GM23338 (cell line): ENCODE results near the gene OR10W1. TPM values are rescaled to one million over a fixed set of nuclear protein-coding genes. Genes with fewer than 3 reads are reported as not detected.

Source experiments
- ATAC-seq: fragments of 200-7000 bp; cut with Tn5 transposase; 3 replicates; pipeline ENCODE4 v1.9.1; 2020
- DNase-seq: peaks from one replicate; pipeline ENCODE4 v3.0.0-alpha.2; 2015; ENCODE audit warnings: low spot score
- H2AFZ ChIP-seq: fragments of 200-600 bp; sonication (generic); 2 replicates; pipeline ENCODE4 v1.8.0; 2016; ENCODE audit warnings: antibody characterized with exemption, mild to moderate bottlenecking, moderate library complexity
- H3F3A ChIP-seq: fragments of 200-600 bp; sonication (generic); replicated peaks from 2 replicates; pipeline ENCODE4 v1.8.0; 2017; ENCODE audit warnings: antibody characterized with exemption, mixed run types, low read depth
- H3K27ac ChIP-seq: fragments of 200-600 bp; sonication (generic); 2 replicates; pipeline ENCODE4 v1.6.1; 2016; ENCODE audit warnings: low read depth
- H3K27me3 ChIP-seq: fragments of 200-600 bp; sonication (generic); 2 replicates; pipeline ENCODE4 v1.8.0; 2016; ENCODE audit warnings: mild to moderate bottlenecking, mixed run types, moderate library complexity; ENCODE audit not compliant: insufficient read depth
- H3K36me3 ChIP-seq: fragments of 200-600 bp; sonication (generic); 2 replicates; pipeline ENCODE4 v1.8.0; 2016; ENCODE audit warnings: mild to moderate bottlenecking; ENCODE audit not compliant: insufficient read depth
- H3K4me1 ChIP-seq: fragments of 200-600 bp; sonication (generic); 2 replicates; pipeline ENCODE4 v1.8.0; 2016; ENCODE audit warnings: mild to moderate bottlenecking, moderate library complexity; ENCODE audit not compliant: insufficient read depth
- H3K4me2 ChIP-seq: fragments of 200-600 bp; sonication (generic); 2 replicates; pipeline ENCODE4 v1.7.1; 2017; ENCODE audit warnings: mixed run types
- H3K4me3 ChIP-seq: fragments of 200-600 bp; sonication (generic); 2 replicates; pipeline ENCODE4 v1.6.1; 2016; ENCODE audit warnings: mixed run types
- H3K79me2 ChIP-seq: fragments of 200-600 bp; sonication (generic); replicated peaks from 2 replicates; pipeline ENCODE4 v1.8.0; 2017; ENCODE audit warnings: mild to moderate bottlenecking; ENCODE audit not compliant: insufficient read depth
- H3K9me2 ChIP-seq: fragments of 200-600 bp; sonication (generic); 2 replicates; pipeline ENCODE4 v1.8.0; 2017; ENCODE audit not compliant: insufficient read depth
- H4K20me1 ChIP-seq: fragments of 200-600 bp; sonication (generic); replicated peaks from 2 replicates; pipeline ENCODE4 v1.8.0; 2017; ENCODE audit warnings: mild to moderate bottlenecking; ENCODE audit not compliant: insufficient read depth
- H3K27ac Mint-ChIP-seq: 2 replicates; pipeline ENCODE4 v1.8.0; 2020; ENCODE audit warnings: inconsistent platforms, mild to moderate bottlenecking, moderate library complexity, mixed read lengths
- H3K27me3 Mint-ChIP-seq: 3 replicates; pipeline ENCODE4 v1.8.0; 2022; ENCODE audit warnings: low read depth, mild to moderate bottlenecking, moderate library complexity, mixed read lengths, inconsistent platforms; ENCODE audit not compliant: insufficient read depth, poor library complexity
- H3K36me3 Mint-ChIP-seq: 3 replicates; pipeline ENCODE4 v1.8.0; 2021; ENCODE audit warnings: low read depth, mild to moderate bottlenecking, inconsistent platforms, moderate library complexity, mixed read lengths
- H3K4me1 Mint-ChIP-seq: 3 replicates; pipeline ENCODE4 v1.8.0; 2020; ENCODE audit warnings: mild to moderate bottlenecking, inconsistent platforms, mixed read lengths
- H3K4me3 Mint-ChIP-seq: 3 replicates; pipeline ENCODE4 v1.8.0; 2021; ENCODE audit warnings: moderate library complexity, mild to moderate bottlenecking, inconsistent platforms, mixed read lengths
- H3K9me3 Mint-ChIP-seq: 3 replicates; pipeline ENCODE4 v1.8.0; 2020; ENCODE audit warnings: moderate library complexity, mild to moderate bottlenecking, inconsistent platforms, mixed read lengths
- CREB1 ChIP-seq: fragments of 250-450 bp; sonication (Bioruptor Pico); IDR thresholded peaks from 2 replicates; pipeline ENCODE4 v1.5.0; 2020; ENCODE audit warnings: low read depth, mild to moderate bottlenecking, moderate library complexity
- CTCF ChIP-seq, 2 experiments: fragments of 200-600 bp in 1 of 2; sonication (generic) in 1 of 2; conservative IDR thresholded peaks; 2 replicates each; pipeline versions ENCODE4 v1.5.1 to v1.6.1; 2016 to 2017; ENCODE audit warnings: antibody characterized with exemption in 2 of 2, low read depth in 2 of 2, mild to moderate bottlenecking in 2 of 2, moderate library complexity in 1 of 2
- EZH2 ChIP-seq: fragments of 200-600 bp; sonication (generic); IDR thresholded peaks from one replicate; pipeline ENCODE4 v1.8.0; 2017; ENCODE audit warnings: antibody characterized with exemption, mild to moderate bottlenecking, low read depth; ENCODE audit not compliant: unreplicated experiment
- EZH2phosphoT487 ChIP-seq: fragments of 200-600 bp; sonication (generic); IDR thresholded peaks from one replicate; pipeline ENCODE4 v1.8.1; 2018; ENCODE audit warnings: antibody characterized with exemption; ENCODE audit not compliant: unreplicated experiment
- JUNB ChIP-seq: IDR thresholded peaks from one replicate; pipeline ENCODE4 v1.6.1; 2016; ENCODE audit warnings: antibody characterized with exemption; ENCODE audit not compliant: unreplicated experiment
- NANOG ChIP-seq: IDR thresholded peaks from 2 replicates; pipeline ENCODE4 v1.6.1; 2016; ENCODE audit warnings: antibody characterized with exemption, borderline replicate concordance
- POLR2AphosphoS5 ChIP-seq: IDR thresholded peaks from 2 replicates; pipeline ENCODE4 v1.6.1; 2016; ENCODE audit warnings: antibody characterized with exemption, low read depth
- STAT1 ChIP-seq: IDR thresholded peaks from one replicate; pipeline ENCODE4 v1.6.1; 2016; ENCODE audit warnings: antibody characterized with exemption; ENCODE audit not compliant: unreplicated experiment
- ZNF114 ChIP-seq: fragments of 250-450 bp; sonication (Bioruptor Pico); IDR thresholded peaks from 2 replicates; pipeline ENCODE4 v1.5.0; 2020; ENCODE audit warnings: mild to moderate bottlenecking, moderate library complexity
- ZNF331 ChIP-seq: fragments of 250-450 bp; sonication (Bioruptor Pico); IDR thresholded peaks from 2 replicates; pipeline ENCODE4 v1.5.0; 2020; ENCODE audit warnings: low read depth, mild to moderate bottlenecking, moderate library complexity
- polyA plus RNA-seq: library from polyadenylated mRNA; unstranded; fragments of >200 nt; fragmentation: Nextera tagmentation; extraction: Ambion mirVana; gene quantifications from 2 replicates; pipeline ENCODE4 v1.2.1, GENCODE V29; 2016
- total RNA-seq: library from RNA; depleted of rRNA; stranded (reverse); fragments of >200 nt; shearing (Covaris generic); gene quantifications from 2 replicates; pipeline ENCODE4 v1.2.3, GENCODE V29; 2014
- TF ChIP-seq, protein P1 (sequence below): IDR thresholded peaks from one replicate; pipeline ENCODE4 v1.6.1; 2018; ENCODE audit warnings: antibody characterized with exemption; ENCODE audit not compliant: unreplicated experiment
- TF ChIP-seq, protein P2 (sequence below): fragments of 250-450 bp; sonication (Bioruptor Pico); IDR thresholded peaks from 2 replicates; pipeline ENCODE4 v1.5.0; 2020; ENCODE audit warnings: mild to moderate bottlenecking, moderate library complexity
- TF ChIP-seq, protein P3 (sequence below): IDR thresholded peaks from 2 replicates; pipeline ENCODE4 v1.6.1; 2016; ENCODE audit warnings: antibody characterized with exemption

The OR10W1 gene
- total and polyA plus RNA-seq, 2 experiments from 2014 or later = not detected

DNA sequence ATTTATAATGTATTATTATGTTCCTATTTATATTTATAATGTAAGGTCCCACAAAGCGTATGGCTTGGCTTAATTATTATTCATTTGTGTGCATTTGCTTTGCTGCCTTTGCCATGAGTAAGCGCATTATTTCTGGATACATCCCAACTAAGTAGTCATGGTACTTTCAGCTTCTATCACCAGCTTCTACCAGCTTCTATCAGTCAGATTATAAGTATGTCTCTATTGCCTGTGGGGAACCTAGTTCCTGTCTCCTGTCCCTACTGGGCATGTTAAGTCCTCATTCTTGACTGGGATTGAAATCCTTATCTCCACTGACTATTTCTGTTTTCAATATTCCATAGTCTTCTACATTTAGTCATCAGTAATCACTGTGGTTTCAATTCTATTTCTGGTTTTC lies 33.5 kb upstream of the OR10W1 start (continued):
- TF ChIP-seq CREB1 (no peak), NANOG (no peak)

DNA sequence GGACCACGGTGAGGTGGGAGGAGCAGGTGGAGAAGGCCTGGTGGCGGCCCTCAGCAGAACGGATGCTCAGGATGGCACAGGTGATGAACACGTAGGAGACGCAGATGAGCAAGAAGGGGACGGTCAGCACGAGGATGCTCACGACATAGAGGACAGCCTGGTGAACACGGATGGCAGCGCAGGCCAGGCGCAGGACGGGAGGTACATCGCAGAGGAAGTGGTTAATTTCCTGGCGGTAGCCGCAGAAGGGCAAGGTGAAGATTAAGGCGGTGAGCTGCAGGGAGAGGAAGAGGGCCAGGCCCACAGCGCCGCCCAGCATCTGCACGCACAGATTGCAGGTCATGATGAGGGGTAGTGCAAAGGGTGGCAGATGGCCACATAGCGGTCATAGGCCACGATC lies 24.0 kb upstream of the OR10W1 start:
- Histone ChIP-seq H3K79me2 (no peaks in the 10 kb centered on the region), H3K4me2 (no peak overlapping the region), H2AFZ (no peak overlapping the region), H3F3A (no peaks in the 10 kb centered on the region), H3K27me3 (no peaks in the 10 kb centered on the region), H3K4me3 (no peak overlapping the region), H4K20me1 (no peaks in the 10 kb centered on the region), H3K4me1 (no peaks in the 10 kb centered on the region), H3K36me3 (no peaks in the 10 kb centered on the region), H3K9me2 (no peaks in the 10 kb centered on the region), H3K27ac (no peak overlapping the region)
- no peaks in the 10 kb centered on the region for H3K4me1 Mint-ChIP-seq
- ATAC-seq (no peak), DNase-seq (no peak)
- peaks cover 1% of the 10 kb centered on the region for H3K27me3 Mint-ChIP-seq
- TF ChIP-seq STAT1 (no peak), CTCF (conservative IDR thresholded peaks at IDR 0.05; ENCODE audit: low read depth in 2 of 2) (no peak), NANOG (no peak), EZH2phosphoT487 (no peak), EZH2 (no peak), ZNF114 (no peak), JUNB (no peak), ZNF331 (CRISPR knock-in tag) (no peak), CREB1 (no peak), POLR2AphosphoS5 (no peak)
- TF ChIP-seq, protein P1, sequence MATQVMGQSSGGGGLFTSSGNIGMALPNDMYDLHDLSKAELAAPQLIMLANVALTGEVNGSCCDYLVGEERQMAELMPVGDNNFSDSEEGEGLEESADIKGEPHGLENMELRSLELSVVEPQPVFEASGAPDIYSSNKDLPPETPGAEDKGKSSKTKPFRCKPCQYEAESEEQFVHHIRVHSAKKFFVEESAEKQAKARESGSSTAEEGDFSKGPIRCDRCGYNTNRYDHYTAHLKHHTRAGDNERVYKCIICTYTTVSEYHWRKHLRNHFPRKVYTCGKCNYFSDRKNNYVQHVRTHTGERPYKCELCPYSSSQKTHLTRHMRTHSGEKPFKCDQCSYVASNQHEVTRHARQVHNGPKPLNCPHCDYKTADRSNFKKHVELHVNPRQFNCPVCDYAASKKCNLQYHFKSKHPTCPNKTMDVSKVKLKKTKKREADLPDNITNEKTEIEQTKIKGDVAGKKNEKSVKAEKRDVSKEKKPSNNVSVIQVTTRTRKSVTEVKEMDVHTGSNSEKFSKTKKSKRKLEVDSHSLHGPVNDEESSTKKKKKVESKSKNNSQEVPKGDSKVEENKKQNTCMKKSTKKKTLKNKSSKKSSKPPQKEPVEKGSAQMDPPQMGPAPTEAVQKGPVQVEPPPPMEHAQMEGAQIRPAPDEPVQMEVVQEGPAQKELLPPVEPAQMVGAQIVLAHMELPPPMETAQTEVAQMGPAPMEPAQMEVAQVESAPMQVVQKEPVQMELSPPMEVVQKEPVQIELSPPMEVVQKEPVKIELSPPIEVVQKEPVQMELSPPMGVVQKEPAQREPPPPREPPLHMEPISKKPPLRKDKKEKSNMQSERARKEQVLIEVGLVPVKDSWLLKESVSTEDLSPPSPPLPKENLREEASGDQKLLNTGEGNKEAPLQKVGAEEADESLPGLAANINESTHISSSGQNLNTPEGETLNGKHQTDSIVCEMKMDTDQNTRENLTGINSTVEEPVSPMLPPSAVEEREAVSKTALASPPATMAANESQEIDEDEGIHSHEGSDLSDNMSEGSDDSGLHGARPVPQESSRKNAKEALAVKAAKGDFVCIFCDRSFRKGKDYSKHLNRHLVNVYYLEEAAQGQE = no peak
- TF ChIP-seq, protein P2, sequence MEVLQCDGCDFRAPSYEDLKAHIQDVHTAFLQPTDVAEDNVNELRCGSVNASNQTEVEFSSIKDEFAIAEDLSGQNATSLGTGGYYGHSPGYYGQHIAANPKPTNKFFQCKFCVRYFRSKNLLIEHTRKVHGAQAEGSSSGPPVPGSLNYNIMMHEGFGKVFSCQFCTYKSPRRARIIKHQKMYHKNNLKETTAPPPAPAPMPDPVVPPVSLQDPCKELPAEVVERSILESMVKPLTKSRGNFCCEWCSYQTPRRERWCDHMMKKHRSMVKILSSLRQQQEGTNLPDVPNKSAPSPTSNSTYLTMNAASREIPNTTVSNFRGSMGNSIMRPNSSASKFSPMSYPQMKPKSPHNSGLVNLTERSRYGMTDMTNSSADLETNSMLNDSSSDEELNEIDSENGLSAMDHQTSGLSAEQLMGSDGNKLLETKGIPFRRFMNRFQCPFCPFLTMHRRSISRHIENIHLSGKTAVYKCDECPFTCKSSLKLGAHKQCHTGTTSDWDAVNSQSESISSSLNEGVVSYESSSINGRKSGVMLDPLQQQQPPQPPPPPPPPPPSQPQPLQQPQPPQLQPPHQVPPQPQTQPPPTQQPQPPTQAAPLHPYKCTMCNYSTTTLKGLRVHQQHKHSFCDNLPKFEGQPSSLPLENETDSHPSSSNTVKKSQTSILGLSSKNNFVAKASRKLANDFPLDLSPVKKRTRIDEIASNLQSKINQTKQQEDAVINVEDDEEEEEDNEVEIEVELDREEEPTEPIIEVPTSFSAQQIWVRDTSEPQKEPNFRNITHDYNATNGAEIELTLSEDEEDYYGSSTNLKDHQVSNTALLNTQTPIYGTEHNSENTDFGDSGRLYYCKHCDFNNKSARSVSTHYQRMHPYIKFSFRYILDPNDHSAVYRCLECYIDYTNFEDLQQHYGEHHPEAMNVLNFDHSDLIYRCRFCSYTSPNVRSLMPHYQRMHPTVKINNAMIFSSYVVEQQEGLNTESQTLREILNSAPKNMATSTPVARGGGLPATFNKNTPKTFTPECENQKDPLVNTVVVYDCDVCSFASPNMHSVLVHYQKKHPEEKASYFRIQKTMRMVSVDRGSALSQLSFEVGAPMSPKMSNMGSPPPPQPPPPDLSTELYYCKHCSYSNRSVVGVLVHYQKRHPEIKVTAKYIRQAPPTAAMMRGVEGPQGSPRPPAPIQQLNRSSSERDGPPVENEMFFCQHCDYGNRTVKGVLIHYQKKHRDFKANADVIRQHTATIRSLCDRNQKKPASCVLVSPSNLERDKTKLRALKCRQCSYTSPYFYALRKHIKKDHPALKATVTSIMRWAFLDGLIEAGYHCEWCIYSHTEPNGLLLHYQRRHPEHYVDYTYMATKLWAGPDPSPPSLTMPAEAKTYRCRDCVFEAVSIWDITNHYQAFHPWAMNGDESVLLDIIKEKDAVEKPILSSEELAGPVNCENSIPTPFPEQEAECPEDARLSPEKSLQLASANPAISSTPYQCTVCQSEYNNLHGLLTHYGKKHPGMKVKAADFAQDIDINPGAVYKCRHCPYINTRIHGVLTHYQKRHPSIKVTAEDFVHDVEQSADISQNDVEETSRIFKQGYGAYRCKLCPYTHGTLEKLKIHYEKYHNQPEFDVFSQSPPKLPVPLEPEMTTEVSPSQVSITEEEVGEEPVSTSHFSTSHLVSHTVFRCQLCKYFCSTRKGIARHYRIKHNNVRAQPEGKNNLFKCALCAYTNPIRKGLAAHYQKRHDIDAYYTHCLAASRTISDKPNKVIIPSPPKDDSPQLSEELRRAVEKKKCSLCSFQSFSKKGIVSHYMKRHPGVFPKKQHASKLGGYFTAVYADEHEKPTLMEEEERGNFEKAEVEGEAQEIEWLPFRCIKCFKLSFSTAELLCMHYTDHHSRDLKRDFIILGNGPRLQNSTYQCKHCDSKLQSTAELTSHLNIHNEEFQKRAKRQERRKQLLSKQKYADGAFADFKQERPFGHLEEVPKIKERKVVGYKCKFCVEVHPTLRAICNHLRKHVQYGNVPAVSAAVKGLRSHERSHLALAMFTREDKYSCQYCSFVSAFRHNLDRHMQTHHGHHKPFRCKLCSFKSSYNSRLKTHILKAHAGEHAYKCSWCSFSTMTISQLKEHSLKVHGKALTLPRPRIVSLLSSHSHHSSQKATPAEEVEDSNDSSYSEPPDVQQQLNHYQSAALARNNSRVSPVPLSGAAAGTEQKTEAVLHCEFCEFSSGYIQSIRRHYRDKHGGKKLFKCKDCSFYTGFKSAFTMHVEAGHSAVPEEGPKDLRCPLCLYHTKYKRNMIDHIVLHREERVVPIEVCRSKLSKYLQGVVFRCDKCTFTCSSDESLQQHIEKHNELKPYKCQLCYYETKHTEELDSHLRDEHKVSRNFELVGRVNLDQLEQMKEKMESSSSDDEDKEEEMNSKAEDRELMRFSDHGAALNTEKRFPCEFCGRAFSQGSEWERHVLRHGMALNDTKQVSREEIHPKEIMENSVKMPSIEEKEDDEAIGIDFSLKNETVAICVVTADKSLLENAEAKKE (CRISPR knock-in tag) = no peak
- TF ChIP-seq, protein P3, sequence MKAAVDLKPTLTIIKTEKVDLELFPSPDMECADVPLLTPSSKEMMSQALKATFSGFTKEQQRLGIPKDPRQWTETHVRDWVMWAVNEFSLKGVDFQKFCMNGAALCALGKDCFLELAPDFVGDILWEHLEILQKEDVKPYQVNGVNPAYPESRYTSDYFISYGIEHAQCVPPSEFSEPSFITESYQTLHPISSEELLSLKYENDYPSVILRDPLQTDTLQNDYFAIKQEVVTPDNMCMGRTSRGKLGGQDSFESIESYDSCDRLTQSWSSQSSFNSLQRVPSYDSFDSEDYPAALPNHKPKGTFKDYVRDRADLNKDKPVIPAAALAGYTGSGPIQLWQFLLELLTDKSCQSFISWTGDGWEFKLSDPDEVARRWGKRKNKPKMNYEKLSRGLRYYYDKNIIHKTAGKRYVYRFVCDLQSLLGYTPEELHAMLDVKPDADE = no peak
- H3K9me3 Mint-ChIP-seq = peaks cover 10% of the 10 kb centered on the region; the same call in 2 of the 3 replicates
- H3K4me3 Mint-ChIP-seq = no peak overlapping the region
- no peak overlapping the region for H3K27ac Mint-ChIP-seq
- H3K36me3 Mint-ChIP-seq = peaks cover 6% of the 10 kb centered on the region; the same call in 1 of the 3 replicates
